ENCODE measurements around the gene EMC9.

DNA sequence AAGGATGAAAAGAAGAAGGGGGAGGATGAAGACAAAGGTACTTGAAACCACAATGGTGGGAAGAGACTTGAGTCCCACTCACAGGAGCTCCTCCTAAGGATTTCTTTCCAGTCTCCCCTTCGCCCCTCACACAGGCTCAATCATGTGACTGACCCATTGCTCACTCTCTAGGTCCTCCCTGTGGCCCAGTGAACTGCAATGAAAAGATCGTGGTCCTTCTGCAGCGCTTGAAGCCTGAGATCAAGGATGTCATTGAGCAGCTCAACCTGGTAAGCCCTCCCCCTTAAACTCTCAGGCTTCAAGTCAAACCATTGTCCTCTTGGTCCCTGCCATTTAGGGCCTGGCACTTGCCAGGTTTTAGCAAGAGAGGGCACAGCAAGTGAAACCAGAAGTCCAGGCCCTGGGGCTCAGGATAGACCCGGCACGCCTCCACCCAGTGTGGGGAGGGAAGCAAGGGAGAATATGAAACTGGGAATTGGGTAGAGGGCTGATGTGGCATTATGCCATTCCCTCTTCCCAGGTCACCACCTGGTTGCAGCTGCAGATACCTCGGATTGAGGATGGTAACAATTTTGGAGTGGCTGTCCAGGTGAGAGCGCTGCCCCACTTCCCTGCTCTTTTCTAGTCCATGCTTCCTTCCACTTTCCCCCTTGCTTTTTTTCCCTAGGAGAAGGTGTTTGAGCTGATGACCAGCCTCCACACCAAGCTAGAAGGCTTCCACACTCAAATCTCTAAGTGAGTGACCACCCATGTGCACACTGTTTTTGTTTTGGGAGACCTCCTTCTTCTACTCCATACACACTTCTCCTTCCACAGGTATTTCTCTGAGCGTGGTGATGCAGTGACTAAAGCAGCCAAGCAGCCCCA lies 3.6 kb downstream of the EMC9 start:
- TF ChIP-seq SP1 (IDR thresholded peaks at IDR 0.05; ENCODE audit: low read depth, low read length) (no peak), CREB1 (IDR thresholded peaks at IDR 0.05) (no peak), POLR2AphosphoS5 (IDR thresholded peaks at IDR 0.05; ENCODE audit: low read depth, low read length) (no peak), MAFK (IDR thresholded peaks at IDR 0.05; ENCODE audit: low read depth, low read length) (no peak), EP300 (IDR thresholded peaks at IDR 0.05; ENCODE audit: borderline replicate concordance in 1 of 2, low read depth in 2 of 2, low read length in 2 of 2) (no peak), POLR2A (IDR thresholded peaks at IDR 0.05; ENCODE audit: control extremely low read depth in 1 of 2, low read depth in 2 of 2, low read length in 2 of 2) (peak; percentile 25 to 32; a peak in 2 of 3 replicates), EGR1 (IDR thresholded peaks at IDR 0.05; ENCODE audit: borderline replicate concordance, low read depth, low read length) (no peak), ASH2L (IDR thresholded peaks at IDR 0.05; ENCODE audit: low read length) (no peak)
- TF ChIP-seq, protein P1, sequence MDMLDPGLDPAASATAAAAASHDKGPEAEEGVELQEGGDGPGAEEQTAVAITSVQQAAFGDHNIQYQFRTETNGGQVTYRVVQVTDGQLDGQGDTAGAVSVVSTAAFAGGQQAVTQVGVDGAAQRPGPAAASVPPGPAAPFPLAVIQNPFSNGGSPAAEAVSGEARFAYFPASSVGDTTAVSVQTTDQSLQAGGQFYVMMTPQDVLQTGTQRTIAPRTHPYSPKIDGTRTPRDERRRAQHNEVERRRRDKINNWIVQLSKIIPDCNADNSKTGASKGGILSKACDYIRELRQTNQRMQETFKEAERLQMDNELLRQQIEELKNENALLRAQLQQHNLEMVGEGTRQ (IDR thresholded peaks at IDR 0.05; ENCODE audit: low read length) = no peak
- TF ChIP-seq, protein P2, sequence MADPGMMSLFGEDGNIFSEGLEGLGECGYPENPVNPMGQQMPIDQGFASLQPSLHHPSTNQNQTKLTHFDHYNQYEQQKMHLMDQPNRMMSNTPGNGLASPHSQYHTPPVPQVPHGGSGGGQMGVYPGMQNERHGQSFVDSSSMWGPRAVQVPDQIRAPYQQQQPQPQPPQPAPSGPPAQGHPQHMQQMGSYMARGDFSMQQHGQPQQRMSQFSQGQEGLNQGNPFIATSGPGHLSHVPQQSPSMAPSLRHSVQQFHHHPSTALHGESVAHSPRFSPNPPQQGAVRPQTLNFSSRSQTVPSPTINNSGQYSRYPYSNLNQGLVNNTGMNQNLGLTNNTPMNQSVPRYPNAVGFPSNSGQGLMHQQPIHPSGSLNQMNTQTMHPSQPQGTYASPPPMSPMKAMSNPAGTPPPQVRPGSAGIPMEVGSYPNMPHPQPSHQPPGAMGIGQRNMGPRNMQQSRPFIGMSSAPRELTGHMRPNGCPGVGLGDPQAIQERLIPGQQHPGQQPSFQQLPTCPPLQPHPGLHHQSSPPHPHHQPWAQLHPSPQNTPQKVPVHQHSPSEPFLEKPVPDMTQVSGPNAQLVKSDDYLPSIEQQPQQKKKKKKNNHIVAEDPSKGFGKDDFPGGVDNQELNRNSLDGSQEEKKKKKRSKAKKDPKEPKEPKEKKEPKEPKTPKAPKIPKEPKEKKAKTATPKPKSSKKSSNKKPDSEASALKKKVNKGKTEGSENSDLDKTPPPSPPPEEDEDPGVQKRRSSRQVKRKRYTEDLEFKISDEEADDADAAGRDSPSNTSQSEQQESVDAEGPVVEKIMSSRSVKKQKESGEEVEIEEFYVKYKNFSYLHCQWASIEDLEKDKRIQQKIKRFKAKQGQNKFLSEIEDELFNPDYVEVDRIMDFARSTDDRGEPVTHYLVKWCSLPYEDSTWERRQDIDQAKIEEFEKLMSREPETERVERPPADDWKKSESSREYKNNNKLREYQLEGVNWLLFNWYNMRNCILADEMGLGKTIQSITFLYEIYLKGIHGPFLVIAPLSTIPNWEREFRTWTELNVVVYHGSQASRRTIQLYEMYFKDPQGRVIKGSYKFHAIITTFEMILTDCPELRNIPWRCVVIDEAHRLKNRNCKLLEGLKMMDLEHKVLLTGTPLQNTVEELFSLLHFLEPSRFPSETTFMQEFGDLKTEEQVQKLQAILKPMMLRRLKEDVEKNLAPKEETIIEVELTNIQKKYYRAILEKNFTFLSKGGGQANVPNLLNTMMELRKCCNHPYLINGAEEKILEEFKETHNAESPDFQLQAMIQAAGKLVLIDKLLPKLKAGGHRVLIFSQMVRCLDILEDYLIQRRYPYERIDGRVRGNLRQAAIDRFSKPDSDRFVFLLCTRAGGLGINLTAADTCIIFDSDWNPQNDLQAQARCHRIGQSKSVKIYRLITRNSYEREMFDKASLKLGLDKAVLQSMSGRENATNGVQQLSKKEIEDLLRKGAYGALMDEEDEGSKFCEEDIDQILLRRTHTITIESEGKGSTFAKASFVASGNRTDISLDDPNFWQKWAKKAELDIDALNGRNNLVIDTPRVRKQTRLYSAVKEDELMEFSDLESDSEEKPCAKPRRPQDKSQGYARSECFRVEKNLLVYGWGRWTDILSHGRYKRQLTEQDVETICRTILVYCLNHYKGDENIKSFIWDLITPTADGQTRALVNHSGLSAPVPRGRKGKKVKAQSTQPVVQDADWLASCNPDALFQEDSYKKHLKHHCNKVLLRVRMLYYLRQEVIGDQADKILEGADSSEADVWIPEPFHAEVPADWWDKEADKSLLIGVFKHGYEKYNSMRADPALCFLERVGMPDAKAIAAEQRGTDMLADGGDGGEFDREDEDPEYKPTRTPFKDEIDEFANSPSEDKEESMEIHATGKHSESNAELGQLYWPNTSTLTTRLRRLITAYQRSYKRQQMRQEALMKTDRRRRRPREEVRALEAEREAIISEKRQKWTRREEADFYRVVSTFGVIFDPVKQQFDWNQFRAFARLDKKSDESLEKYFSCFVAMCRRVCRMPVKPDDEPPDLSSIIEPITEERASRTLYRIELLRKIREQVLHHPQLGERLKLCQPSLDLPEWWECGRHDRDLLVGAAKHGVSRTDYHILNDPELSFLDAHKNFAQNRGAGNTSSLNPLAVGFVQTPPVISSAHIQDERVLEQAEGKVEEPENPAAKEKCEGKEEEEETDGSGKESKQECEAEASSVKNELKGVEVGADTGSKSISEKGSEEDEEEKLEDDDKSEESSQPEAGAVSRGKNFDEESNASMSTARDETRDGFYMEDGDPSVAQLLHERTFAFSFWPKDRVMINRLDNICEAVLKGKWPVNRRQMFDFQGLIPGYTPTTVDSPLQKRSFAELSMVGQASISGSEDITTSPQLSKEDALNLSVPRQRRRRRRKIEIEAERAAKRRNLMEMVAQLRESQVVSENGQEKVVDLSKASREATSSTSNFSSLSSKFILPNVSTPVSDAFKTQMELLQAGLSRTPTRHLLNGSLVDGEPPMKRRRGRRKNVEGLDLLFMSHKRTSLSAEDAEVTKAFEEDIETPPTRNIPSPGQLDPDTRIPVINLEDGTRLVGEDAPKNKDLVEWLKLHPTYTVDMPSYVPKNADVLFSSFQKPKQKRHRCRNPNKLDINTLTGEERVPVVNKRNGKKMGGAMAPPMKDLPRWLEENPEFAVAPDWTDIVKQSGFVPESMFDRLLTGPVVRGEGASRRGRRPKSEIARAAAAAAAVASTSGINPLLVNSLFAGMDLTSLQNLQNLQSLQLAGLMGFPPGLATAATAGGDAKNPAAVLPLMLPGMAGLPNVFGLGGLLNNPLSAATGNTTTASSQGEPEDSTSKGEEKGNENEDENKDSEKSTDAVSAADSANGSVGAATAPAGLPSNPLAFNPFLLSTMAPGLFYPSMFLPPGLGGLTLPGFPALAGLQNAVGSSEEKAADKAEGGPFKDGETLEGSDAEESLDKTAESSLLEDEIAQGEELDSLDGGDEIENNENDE (IDR thresholded peaks at IDR 0.05; ENCODE audit: insufficient replicate concordance, low read length) = no peak
- TF ChIP-seq, protein P3, sequence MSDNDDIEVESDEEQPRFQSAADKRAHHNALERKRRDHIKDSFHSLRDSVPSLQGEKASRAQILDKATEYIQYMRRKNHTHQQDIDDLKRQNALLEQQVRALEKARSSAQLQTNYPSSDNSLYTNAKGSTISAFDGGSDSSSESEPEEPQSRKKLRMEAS (IDR thresholded peaks at IDR 0.05) = no peak

Measured in H1 (cell line).